ENCODE measurements around the gene CPXM2.

The CPXM2 gene

DNA sequence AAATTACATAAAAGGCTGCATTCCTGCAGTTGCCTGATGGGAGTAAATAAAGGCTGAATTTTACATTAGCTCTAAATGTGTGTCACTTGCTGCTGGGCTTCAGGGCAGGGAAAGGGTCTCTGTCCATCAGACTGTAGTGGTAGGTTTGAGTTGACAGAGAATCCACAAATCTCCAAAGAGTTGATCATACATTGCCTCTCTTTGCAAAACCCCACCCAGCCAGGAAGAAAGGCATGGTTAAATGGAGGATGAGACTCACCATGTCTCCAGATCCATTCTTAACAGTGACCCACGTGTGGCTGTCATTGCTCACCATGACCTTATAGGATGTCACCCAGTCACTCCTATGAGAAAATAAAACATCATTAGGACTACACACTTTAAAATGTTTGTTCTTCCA is 92.8 kb downstream of the CPXM2 start:
- DNase-seq (ENCODE audit: low read depth) = no peak

DNA sequence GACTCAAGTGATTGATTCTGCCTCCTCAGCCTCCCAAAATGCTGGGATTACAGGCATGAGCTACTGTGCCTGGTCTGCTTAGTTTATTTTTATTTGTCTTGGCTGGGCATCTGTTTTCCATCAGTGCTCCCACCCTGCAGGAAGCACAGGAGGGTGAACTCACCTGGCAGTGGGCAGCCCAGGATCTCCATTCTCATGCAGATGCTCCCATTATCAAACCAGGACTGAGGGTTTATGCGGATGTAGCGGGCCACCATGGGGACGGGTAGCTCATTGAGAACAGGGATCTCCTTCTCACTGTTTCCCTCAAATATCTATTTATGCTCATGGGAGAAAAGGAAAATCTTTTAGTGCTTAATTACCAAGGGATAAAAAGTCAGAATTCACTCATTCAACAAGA is 93.8 kb downstream of the CPXM2 start:
- no peak for DNase-seq (ENCODE audit: low read depth)

DNA sequence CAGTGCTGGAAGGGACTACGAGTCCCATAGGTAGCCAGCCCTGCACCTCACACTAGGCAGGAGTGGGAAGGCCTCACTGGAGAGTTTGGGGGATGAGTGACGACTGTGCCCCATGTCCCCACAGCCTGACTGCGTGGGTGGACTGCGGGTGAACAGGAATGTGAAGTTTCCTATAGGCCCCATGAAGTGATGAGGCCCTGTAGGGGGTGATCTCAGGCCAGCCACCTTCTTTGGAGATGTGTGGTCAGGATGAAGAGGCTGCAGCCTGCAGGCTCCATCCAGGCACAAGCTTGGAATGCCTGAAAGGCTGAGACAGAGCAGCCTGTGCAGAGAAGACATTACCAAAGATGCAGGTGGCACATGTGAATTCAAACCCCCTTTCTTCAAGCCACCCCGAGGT is 94.9 kb downstream of the CPXM2 start:
- no peak for DNase-seq (ENCODE audit: low read depth)

DNA sequence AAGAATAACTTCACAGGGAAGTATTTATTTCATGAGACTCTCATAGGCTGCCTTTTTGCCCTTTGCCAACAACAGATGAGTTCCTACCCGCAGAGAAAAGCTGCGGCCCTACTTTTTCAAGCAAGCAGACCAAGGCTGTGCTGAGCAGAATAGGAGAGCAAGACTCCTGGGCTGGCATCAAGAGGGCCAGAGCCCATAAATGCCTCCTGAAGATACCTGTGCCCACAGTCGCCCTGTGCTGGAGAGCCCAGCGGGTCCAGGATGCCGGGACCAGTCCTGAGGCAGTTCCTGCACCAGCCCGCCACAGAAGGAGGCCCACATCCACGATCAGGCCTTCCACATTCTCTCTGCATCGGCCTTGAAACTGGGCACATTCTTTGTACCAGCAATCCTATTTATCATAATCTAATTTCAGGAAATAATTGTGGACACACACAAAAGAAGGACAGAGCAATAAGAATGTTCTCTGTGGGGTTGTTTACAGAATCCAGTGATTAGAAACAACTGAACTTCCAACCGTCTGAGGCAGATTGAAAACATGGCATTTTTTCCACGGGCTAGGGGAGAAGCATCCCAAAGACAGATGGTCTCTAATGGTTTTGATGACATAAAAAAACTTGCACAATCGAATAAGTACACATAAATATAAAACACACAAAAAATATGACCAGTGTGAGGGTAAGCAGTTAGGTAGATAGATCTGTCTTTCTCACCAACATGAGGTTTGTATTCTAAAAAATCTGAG is 95.6 kb downstream of the CPXM2 start:
- no peak for DNase-seq (ENCODE audit: low read depth)

DNA sequence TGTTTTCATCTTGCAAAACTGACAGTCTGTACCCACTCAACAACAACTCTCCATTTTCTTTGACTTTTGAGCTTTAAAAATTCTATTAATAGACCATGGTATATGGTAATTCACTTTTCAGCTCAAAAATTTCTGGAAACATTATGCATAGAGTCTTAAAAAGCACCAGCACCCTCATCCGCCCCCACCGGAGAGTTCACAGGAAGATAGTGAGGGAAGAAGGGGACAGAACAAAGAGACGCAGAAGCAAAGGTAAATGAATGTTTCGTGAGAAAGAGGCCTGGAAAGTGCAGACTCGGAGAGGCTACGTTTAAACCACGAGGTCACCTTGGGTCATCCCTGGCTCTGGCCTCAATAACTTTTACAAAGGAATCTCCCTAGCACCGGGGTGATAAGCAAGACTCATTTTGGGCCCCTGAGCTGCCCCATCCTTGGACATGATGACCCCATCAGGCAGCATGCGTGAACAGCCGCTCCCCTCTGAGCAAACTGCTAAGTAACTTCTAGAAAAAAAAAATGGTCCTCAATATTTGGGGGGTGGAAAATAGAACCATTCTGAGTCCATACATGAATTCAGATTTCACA is 96.3 kb downstream of the CPXM2 start:
- DNase-seq (ENCODE audit: low read depth) = no peak

DNA sequence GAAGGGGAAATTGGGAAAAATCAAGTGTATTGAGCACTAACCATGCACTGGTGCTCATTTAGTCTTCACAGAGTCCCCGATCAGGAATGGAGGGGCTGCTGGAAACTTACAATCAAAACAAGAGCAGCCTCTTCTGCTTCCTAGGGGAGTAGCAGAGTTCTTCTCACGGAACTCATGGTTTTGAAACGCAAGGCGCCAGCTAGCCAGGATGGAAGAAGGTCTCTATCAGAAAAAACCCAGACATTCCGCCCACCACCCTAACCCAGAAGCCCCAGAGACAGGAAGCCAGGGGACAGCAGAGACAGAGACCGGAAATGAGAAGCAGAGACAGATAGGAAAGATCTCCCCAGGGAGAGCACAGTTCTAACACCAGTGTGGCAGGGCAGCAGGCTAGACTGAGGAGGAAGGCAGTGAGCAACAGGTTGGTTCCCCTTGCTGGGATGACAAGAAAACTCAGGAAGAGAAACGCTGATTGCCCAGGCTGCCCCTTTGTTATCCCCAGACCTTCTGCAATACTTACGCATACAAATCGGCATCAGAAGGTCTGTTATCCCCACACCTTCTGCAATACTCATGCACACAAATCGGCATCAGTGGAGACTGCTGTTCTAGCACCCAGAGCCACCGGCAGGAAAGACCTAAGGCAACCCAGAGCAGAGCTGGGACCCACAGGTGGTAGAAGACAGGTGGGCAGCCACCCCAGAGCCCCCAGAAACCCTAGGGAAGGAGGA is 99.2 kb downstream of the CPXM2 start:
- no peak for DNase-seq (ENCODE audit: low read depth)

DNA sequence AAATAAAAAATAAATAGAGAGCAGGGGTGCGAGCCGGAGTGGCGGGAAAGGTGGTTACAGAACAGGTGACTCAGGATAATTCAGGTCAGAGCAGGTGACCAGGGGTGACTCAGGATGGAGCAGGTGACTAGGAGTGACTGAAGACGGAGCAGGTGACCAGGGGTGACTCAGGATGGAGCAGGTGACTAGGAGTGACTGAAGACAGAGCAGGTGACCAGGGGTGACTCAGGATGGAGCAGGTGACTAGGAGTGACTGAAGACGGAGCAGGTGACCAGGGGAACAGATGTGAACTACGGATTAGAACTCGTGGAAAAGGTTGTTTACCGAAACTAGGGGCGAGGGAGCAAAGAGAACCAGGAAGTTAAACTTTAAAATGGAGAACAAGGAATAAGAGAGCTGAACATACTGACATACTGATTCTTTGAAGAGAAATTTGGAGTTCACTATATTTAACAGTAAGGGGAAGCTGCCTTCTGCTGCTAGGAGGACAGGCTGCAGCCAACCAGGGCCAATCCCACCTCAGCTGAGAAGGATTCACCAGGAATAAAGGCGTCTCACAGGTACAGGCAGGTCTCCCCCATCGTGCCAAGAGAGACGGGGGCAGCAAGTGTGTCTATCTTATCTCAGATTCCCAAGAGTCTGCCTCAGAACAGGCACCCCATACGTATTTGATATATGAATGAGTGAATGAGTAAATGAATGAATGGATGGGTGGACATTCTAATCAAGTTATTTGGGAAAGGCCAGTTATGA is 101.3 kb downstream of the CPXM2 start:
- DNase-seq (ENCODE audit: low read depth) = no peak

DNA sequence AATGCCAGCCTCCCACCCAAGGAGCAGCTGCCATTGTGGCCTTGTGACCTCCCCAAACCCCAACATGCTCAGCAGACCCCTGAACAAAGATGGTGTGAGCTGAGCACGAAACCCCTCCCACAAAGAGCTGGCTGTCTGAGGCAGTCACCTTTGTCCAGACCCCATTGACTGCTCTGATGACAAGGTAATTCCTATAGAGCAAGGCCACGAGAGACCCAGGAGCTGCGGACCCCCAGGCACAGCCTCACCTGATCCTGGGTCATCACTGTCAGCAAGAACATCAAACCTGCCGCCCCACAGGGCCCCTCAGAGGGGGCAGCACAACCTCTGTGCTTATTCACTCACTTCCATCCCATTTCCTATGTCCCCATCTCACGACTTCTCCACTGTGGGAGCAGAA is 102.6 kb downstream of the CPXM2 start:
- DNase-seq (ENCODE audit: low read depth) = no peak

DNA sequence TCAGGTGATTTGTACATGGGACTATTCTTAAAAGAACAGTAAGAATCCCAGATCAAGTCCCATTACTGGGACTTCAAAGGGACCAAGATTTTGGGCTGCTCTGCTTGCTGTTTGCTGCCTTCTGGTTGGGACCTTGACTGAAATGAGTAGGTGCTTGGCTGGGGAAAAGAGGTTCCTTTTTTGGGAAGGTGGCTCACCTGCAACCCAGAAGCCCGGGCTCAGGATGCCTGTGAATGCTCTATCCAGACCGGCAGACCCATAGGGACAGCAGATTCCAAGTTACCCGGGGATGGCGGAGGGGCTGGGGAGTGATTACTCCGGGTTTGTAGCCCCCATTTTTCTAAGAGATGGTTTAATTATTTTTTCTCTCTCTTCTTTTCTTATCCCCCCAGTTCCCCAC is 104.0 kb downstream of the CPXM2 start:
- no peak for DNase-seq (ENCODE audit: low read depth)

DNA sequence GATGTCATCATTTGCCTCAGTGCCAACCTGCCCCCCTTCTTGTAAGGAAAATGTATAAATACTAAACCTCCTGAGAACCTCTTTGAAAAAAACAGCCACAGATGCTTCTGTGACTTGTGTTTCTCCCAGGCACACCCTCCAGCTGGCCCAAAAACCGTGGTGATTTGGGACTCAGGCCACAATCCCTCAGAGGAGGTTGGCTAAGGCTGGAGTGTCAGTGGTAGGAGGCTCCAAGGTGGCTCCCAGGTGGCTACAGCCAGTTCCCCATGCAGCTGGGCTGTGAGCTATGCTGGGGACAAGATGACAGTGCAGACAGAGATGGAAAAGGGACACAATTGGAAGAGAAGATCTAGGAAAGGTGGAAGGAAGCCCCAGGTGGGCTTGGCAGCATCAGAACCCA is 104.7 kb downstream of the CPXM2 start:
- no peak for DNase-seq (ENCODE audit: low read depth)

DNA sequence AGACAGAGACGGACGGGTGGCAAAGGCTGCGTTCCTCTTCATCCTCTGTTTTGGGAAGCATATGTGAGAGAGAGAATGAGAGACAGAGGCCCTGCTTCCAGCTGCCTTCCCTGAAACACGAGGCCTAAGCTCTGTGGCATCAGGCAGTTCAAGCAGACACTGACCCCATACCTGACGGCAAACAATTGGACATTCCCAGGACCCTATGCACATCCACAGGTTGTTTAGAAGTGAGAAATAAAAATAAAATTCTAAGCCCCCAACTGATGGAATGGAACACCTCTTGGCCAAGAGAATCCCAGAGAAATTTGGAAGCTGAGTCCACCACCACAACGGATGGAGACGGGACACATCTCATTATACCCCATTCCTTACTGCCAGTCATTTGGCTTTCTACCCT is 105.3 kb downstream of the CPXM2 start:
- no peak for DNase-seq (ENCODE audit: low read depth)

DNA sequence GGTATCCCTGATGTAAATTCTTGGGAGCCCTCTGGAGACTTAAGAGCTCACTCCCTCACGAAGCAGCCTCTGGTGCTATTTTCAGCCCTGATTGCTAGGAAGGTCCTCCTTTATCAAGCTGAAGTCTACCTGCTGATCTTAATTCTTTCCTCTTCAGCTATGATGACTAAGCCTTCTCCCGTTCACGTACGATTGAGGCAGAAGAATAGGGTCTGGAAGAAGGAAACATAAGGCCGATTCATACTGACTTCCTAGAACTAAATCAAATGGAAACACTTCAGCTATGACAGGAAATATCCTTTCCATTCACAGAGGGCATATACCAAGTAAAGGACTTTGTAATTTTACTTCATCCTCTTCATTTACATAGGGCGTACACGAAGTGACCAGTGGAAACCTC is 107.0 kb downstream of the CPXM2 start:
- DNase-seq (ENCODE audit: low read depth) = no peak

DNA sequence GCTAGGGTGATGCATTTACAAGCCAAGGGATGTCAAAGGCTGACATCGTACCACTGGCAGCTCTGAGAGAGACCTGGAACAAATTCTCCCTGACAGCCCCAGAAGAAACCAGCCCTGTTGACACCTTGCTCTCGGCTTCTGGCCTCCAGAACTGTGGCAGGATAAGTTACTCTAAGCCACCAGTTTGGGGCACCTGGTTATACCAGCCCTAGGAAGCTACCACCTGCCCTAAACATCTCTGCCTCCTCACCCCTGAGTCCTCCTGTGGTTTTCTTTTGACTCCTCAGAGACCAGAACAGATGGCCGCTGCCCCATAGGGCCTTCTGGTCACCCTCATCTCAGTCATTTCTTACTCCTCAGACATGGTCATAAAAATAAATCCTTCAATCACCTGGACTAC is 107.4 kb downstream of the CPXM2 start:
- DNase-seq (ENCODE audit: low read depth) = no peak

DNA sequence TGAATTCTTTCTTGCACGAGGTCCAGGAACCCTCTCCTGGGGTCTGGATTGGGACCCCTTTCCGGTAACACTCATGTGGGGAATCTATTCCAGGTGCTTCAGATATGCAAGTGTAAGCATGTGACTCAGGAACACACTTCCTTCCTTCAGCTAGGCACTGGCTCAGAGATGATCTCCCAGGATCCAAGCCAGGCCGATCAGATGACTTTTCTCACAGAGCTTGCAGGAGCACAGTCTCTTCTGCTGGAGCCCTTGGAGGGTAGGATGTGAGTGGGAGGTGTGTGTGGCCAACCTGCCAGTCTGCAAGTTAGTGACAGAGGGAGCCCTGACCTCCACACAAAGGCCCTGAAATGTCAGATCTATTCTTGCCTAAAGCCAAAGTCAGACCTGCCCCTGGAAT is 108.3 kb downstream of the CPXM2 start:
- DNase-seq (ENCODE audit: low read depth) = no peak

DNA sequence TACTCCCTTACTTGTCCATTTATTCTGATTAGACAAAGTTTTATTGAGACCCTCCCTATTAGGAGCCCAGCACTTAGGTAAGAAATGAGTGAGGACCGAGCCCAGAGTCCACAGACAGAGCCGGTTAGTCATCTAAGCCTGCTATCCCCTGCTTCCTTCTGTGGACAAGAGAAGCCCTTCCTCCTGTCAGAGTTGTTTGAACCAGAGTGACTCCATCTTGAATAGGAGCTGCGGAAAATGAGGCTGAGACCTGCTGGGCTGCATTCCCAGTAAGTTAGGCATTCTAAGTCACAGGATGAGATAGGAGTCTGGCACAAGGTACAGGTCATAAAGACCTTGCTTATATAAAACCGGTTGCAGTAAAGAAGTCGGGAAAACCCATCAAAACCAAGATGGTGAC is 109.1 kb downstream of the CPXM2 start:
- DNase-seq (ENCODE audit: low read depth) = no peak

DNA sequence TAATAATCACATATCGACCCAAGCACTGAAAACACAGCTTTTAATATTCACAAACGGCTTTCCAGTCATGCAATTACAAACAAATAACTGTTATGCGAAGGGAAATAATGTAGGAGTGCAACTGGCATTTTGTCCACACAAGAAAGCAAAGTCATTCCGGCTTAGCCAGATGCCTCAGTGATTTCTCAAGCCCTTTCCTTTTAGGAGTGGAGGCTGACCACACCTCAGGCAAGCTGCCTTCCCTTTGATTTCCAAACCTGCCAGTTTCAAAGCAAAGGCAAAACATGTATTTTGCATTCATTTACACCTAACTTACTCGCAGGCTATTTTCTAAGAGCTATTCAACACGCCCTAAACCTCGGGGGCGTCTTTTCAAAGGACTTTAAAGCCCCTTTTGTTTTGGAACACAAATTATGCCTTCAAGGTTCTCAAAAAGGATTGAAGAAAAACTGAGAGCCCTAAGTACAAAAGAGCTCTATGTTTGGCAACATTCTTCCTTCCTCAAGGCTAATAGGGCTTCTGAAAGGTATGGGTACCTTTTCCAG is 109.6 kb downstream of the CPXM2 start:
- no peak for DNase-seq (ENCODE audit: low read depth)

DNA sequence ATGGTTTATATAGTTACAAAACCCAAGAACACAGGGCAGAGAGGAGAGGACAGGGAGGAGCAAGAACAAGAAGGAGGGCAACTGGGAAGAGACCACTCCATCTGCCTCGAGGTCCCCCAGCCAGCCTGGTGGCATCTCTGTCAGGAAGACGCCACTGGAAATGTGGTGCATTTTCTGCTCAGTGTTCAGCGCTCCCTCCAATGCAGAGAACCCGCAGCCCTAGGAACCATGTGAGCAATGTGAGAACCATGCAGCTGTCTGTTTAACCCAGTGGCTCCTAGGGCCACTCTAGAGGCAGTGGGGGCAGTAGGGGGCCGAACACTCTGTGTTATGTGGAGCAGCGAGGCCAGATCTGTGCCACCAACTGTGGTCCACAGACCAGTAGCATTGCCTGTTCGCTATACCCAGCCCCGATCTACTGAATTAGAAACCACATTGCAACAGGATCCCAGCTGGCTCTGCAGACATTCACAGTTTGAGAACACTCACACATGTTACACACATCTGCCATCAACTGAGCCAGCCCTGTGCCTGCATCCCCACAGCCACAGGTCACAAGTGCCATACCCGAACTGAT is 110.2 kb downstream of the CPXM2 start:
- no peak for DNase-seq (ENCODE audit: low read depth)

DNA sequence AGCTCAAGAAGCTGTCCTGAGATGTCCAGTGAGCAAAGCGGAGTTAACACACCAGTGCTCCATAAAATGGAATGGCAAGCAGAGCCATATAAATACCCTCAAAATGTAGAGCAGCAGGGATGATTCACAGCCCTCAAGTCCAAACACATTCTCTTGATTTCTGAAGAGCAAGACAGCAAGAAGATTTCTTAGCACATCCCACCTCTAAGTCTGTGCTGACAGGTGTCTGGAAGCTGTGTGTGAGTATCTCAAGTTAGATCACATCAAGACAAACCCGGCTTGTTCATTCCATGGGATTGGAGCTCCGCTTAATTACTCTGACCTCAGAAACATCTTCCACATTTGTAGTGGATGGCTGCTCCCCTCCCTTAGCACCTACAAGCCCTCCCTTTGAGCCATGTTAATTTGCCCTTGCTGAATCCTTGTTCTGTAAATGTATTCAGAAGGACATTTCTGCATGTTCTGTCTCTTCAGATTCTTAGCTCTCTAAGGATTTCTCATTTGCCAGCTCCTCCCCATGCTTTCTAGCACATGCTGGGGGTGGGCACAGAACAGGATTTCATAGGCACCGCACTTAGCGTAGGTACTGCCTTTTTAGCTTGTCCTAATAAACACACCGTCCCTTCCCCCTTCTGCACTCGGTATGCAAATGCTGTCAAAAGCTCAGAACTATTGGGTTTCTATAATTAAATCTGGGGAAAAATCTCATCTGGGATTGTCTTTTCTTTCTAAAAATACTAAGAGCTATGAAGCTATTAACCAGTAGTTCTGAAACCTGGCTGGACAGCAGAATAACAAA is 112.7 kb downstream of the CPXM2 start:
- DNase-seq (ENCODE audit: low read depth) = no peak

DNA sequence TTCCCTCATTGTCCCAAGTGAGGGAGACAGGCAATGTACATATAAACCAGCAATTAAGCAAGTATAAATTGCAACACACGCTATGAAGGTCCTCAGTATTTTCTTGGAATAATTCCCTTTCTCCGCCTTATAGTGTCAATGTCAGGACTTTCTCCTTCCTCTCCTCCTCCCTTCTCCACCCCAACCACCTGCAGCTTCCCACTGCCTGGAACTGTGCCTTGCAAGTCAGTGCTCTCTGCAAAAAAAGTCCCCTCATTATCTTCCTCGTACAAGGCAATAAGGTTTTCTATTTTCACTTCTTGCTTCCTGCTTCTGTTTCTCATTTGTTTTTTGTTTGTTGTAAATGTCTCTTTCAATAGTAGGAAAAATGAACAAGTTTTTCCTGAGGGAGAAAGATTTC is 113.7 kb downstream of the CPXM2 start:
- no peak for DNase-seq (ENCODE audit: low read depth)

DNA sequence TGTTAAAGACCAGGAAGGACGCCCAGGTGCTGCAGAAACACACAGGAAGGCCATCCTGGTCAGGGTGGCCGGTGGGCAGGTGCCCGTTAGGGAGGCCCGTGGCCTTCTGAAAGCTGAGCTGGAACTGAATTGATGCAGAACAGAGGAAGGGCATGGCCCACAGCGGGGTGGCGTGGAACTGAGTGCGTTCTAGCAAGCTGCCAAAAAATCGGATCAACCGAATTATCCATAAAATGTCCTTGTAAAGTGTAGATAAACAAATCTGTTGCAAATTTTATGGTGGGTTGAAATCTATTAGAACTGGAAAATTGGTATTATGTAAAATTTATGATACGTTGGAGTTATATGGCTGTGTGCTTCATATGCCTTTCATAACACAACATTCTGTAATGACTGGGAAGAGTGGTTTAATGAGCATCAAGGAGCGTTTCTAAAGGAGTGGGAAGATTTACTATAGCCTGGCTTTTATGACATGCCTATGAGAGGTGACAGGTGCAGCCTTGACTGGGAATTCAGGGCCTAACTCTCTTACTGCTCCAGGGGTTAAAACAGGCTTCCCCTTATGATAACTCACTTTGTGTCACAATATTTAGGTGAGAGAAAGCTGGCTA is 117.4 kb downstream of the CPXM2 start:
- DNase-seq (ENCODE audit: low read depth) = no peak

All from GM04504 (cell line).